HCT116 (cell line): ENCODE results near the gene PCK2.

Experiments
- ATF3 ChIP-seq: IDR thresholded peaks from 2 replicates; pipeline ENCODE4 v1.6.1; 2012
- EZH2 ChIP-seq: fragments of 200-600 bp; sonication (generic); IDR thresholded peaks from 2 replicates; pipeline ENCODE4 v1.6.1; 2017; ENCODE audit warnings: antibody characterized with exemption, mixed run types
- EZH2phosphoT487 ChIP-seq: fragments of 200-600 bp; IDR thresholded peaks from 2 replicates; pipeline ENCODE4 v1.6.1; 2018; ENCODE audit warnings: antibody characterized with exemption, borderline replicate concordance
- POLR2A ChIP-seq: IDR thresholded peaks from 2 replicates; pipeline ENCODE4 v1.7.0; 2011; ENCODE audit warnings: borderline replicate concordance; ENCODE audit not compliant: insufficient read depth, insufficient read length; ENCODE audit errors: extremely low read depth
- POLR2AphosphoS5 ChIP-seq: IDR thresholded peaks from 2 replicates; pipeline ENCODE4 v1.6.1; 2011; ENCODE audit warnings: mild to moderate bottlenecking, low read depth, low read length, moderate library complexity
- RAD21 ChIP-seq: IDR thresholded peaks from 2 replicates; pipeline ENCODE4 v1.6.1; 2012; ENCODE audit warnings: low read depth, mild to moderate bottlenecking
- ZFX ChIP-seq: fragments of 450-650 bp; IDR thresholded peaks from 2 replicates; pipeline ENCODE4 v1.6.1; 2017
- TF ChIP-seq, protein P1 (sequence below), 3 experiments: fragments of 200-600 bp in 1 of 3; sonication (generic) in 1 of 3; IDR thresholded peaks in 2 of 3; conservative IDR thresholded peaks in 1 of 3; 2 replicates each; pipeline ENCODE4 v1.5.1; 2012 to 2017; ENCODE audit warnings: low read depth in 2 of 3, low read length in 2 of 3, antibody characterized with exemption in 1 of 3, borderline replicate concordance in 1 of 3, control low read depth in 1 of 3, mild to moderate bottlenecking in 1 of 3, mixed read lengths in 1 of 3, mixed run types in 1 of 3, moderate library complexity in 1 of 3; ENCODE audit not compliant: insufficient read depth in 1 of 3

DNA sequence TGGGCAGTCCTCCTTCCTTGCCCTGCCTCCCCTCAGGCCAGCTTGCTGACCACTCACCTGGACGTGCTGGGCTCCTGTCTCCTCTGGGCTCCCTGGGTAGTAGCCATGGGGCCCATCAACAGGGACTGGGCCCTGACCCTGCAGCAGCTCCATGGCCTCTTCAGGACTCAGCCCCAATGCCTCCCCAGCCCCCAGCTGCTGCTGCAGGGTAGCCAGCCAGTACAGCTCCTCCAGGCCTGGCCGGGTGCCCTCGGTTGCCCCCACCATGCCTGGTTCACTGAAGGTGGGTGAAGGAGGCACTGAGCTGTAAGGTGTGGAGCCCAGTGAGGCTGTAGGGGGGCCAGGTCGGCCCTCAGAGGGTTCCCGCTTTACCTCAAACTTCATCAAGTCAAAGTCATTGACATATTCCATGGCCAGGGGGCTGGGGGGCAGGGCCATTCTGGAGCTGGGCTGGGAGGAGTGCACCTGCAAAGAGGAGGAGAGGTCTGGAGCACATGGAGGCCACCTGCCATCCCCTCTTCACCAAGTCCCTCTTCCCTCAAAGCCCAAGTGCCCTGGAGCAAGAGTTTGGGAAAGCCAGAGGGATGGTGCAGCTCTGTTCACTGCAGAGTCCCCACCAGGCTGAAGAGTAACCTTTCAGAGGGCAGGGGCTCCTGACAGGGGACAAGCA is 11.6 kb upstream of the PCK2 start:
- no peak for TF ChIP-seq POLR2A
- TF ChIP-seq, protein P1, sequence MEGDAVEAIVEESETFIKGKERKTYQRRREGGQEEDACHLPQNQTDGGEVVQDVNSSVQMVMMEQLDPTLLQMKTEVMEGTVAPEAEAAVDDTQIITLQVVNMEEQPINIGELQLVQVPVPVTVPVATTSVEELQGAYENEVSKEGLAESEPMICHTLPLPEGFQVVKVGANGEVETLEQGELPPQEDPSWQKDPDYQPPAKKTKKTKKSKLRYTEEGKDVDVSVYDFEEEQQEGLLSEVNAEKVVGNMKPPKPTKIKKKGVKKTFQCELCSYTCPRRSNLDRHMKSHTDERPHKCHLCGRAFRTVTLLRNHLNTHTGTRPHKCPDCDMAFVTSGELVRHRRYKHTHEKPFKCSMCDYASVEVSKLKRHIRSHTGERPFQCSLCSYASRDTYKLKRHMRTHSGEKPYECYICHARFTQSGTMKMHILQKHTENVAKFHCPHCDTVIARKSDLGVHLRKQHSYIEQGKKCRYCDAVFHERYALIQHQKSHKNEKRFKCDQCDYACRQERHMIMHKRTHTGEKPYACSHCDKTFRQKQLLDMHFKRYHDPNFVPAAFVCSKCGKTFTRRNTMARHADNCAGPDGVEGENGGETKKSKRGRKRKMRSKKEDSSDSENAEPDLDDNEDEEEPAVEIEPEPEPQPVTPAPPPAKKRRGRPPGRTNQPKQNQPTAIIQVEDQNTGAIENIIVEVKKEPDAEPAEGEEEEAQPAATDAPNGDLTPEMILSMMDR (IDR thresholded peaks at IDR 0.05 in 2 of 3, conservative IDR thresholded peaks at IDR 0.05 in 1 of 3; ENCODE audit: borderline replicate concordance in 1 of 3, insufficient read depth in 1 of 3, low read depth in 2 of 3, low read length in 2 of 3) = no peak
- TF ChIP-seq EZH2 = no peak
- no peak for TF ChIP-seq POLR2AphosphoS5
- TF ChIP-seq RAD21 = no peak
- TF ChIP-seq ATF3 = no peak
- TF ChIP-seq ZFX = no peak
- TF ChIP-seq EZH2phosphoT487 = no peak
